DMS153 treated with DMSO at 0.1 percent for 48 hours (cell line): ENCODE measurements around the gene SNX19.
A peak's percentile ranks its signal among the peaks of the same experiment; 100 is the strongest.

Experiments used
- DNase-seq: peaks from one replicate; lab custom pipeline; 2025; ENCODE audit not compliant: unreplicated experiment; lab: John Stamatoyannopoulos, UW

SNX19 gene

GRCh38 chr11:130906616-130907015, 9.7 kb downstream of the SNX19 start:
- DNase-seq = no peak

DNA sequence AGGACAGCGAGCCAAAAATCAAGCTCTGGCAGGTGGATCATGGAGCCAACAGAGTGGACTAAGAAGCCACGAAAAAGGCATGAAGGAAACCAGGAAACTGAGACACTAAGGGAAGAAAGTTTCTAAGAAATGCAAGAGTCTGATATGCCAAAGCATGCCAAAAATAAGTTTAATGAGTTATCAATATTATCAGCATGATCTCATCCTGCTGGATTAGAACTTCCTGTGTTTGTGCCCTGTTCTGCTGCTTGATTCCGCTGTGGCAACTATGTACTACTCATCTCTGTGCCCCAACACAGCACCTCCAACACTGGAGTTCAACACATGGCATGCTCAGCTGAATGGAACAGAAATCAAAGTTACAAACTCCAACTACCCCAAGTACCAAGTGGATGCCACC, 10.8 kb downstream of the SNX19 start:
- no peak for DNase-seq

DNA sequence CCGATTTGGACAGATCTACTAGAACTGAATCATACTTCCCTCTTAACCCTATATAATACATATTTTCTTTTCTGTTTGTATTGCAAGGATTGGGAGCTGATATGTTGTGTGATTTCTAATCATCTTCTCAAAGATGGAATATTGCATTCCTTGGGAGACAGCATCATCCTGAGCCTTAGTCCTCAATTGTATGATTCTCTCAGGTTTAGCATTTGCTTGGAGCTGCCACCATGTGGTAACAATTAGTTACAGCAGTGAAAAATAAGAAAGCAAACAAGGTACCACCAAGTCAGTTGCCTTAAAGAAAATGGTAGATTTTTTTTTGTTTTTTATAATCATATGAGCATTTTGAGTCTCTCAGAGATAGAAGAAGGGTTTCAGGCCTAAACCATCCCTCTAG, 11.9 kb downstream of the SNX19 start:
- DNase-seq = no peak

- DNase-seq = no peak
Measured at GRCh38 chr11:130902380-130902779, 13.9 kb downstream of the SNX19 start.

- DNase-seq = no peak
Measured at GRCh38 chr11:130899106-130899505, 17.2 kb downstream of the SNX19 start.

DNA sequence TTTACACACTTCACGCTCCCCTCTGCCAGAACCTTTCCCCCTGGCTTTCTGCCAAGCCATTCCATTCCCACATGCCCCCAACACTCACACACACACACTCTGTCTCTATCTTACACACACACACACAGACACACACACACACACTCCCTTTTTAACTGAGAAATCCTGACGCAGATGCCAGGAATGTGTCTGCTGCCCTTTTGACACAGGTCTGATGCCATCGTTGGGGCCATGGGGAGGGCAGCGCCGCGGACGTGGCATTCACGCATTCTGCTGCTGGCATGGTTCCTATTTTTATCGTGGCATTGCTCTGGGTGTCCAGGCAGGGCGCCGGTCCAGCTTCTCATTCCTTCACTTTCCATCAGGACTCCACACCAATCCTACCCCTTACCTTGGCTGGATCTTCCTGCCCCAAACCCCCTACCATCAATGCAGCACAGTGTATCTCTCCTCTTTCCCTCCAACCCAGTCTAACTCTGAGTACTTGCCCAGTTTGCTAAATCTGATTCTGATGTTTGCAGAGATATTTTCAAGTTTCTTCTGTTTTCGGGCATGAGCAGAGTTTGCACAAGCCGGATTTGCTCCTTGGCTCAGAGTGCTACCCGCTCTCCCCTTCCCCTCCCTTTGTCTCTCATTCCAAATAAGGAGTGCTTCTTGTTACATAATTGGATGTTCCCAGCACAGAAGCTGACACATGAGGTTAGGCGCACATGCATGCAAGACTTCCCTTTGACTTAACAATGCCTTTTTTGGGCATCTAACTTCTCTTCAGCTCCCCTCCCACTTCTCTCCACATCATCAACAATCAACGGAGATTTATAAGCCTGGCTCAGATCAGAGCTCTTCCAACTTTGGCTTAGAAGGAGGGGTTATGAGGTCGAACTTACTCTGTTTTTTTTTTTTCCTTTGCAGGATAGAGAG, 18.8 kb downstream of the SNX19 start:
- DNase-seq = no peak

DNA sequence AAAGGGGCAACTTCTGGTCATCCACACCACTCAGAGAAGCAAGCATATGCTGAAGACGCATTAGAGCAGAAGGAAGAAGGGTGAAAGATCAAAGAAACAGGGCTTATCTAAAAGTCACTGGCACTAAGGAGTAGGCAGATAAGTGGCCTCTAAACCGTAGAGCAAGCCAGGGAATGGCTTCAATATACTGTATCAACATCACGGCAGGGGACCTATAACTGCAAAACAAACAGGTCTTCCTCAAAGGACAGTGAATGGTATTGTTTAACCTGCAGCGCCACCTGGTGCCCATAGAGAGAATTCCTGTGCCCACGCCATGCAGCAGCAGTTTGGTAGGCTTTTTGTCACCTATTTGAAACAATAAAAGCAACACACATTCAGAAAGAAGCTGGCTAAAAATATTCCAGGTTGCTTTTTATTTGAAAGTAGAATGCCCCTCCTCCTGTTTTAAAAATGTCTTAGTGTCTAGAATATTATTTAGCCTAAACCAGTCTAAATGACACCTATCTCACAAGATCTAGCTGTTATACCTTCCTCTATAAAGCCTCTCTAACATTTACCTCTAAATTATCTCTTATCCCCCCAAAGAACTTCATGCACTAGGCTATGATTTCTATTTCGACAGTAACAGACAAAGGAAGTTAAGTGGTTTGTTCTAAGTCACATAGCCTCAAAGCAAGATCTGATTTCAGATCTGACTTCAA, 21.8 kb downstream of the SNX19 start:
- DNase-seq = peak; percentile 86

DNA sequence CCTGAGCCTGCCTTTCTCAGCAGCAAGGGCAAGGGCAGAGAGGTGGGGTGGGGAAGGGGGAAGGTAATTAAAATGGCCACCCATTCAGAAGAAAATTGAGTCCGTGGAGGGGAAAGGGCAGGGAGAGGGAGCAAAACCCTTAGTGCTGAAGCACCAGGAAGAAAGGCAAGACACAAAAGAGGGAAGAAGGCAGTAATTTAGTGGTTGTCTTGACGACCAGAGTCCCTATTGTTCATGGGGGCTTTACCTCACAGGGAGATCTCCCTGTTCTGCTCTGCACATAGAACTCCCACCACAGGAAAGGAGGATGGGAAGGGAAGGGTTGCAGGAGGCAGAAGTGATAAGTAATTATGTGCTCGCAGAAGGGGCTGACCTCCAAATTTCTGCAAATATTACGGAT, 23.4 kb downstream of the SNX19 start:
- no peak for DNase-seq

GRCh38 chr11:130891326-130891725, 25.0 kb downstream of the SNX19 start:
- no peak for DNase-seq

- no peak for DNase-seq
Measured at GRCh38 chr11:130890039-130890745, 26.1 kb downstream of the SNX19 start.

- DNase-seq = no peak
Measured at GRCh38 chr11:130888790-130889189, 27.5 kb downstream of the SNX19 start.

GRCh38 chr11:130886704-130887103, 29.6 kb downstream of the SNX19 start:
- DNase-seq = no peak

DNA sequence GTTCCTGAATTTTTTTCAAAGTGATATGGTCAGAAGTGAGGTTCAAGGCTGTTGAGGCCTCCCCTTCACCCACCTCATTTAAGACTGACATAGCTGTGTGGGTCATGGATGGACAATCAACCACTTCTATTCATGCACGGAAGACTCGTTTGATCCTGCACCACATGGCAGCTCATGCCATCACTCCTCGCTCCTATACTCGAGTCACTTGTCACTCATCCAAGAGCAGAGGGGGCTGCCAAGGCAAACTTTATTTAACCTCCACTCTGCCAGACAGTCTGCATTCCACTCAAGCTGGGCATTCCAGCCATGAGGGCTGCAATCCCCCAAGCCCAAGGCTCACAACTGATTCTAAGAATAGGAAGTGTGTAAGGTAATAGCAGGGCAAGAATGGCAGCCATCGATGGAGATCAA, 34.1 kb downstream of the SNX19 start:
- DNase-seq = no peak

DNA sequence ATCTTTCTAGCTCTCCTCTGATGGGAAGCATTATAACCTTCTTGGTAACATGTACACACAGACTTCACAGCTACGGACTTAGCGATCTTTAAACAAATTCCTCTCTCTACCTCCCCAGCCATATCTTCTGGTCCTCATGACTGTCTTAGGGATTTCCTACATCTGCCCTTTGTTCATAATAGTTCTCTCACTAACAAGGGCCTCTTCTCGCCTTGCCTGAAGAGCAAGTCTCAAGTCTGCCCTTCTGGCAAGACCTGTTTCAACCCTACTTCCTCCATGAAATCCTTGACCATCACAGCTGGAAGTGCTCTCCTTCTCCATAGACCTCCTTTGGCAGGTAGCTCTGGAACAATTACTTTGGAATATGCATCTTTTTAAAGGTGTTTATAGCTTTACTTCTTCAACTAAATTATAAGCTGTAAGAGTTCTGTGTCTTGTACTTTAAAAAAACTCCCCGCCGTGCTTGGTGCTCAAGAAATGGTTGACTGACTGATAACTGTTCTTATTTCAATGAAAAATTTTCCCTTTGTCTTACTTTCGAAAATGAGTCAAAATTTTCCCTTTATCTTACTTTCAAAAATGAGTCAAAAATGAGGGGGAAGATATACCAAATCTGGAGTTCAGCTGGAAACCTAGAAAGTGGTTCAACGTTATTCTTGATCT, 34.7 kb downstream of the SNX19 start:
- no peak for DNase-seq

DNA sequence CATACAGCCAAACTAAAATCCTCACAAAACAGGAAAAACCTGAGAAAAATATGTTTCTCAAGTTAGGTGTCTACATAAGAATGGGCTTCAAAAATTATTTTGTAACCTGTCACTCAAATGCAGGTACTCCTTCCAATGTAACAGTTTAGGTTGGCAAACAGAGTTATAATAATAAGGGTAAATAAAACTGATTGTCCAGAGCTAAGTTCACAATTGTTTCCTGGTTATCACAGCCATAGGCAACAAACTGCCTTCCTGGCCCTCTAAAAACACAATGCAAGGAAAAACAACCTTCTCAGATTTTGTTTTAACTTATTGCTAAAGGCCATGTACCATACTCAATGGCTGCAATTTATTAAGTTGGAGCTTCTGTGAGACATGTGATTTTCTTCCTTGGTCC, 36.4 kb downstream of the SNX19 start:
- DNase-seq = no peak

DNA sequence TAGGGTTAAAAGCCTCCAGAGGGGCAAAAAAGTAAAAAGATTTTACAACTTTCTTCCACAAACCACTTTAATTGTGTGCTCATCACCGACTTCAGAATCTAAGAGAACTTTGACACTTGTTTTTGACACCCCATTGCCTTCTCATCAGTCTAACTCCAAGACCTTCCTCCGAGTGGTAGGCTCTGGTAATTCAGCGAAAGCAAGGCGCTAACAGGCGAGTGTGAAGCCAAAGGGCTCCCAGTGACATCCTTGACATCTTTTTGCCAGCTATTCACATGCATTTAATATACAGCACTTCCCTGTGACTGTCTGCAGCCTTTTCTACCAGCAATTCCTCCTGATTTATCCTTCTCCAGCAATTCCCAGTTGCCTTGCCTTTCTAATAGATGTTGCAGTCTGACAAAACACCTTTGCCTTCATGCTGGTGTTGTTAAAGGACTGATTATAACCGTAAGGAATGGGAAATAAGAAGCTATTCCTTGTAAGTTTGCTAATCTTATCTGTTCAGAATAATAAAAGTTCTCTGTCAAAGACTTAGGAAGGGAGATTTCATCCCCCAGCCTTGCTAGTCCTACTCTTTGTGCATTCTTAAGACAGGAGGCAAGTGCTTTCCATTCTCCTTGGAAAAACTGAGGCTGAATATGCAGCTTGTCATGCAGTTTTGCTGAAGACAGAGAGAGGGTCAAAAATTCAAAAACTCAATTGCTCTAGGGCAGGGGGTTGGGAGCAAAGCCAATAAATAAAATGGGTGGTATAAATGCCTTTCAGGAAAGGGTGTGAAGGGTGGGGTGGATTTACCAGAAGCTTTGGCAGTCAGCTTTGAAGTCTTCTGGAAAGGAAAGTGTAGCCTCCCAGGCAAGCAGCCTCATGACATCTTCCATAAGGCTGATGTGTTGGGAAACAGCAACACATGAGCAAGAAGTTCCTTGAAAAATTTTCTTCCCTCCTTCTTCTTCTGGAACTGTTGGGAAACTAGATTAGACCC, 39.1 kb downstream of the SNX19 start:
- DNase-seq = no peak

- no peak for DNase-seq
Measured at GRCh38 chr11:130876100-130876499, 40.2 kb downstream of the SNX19 start.

DNA sequence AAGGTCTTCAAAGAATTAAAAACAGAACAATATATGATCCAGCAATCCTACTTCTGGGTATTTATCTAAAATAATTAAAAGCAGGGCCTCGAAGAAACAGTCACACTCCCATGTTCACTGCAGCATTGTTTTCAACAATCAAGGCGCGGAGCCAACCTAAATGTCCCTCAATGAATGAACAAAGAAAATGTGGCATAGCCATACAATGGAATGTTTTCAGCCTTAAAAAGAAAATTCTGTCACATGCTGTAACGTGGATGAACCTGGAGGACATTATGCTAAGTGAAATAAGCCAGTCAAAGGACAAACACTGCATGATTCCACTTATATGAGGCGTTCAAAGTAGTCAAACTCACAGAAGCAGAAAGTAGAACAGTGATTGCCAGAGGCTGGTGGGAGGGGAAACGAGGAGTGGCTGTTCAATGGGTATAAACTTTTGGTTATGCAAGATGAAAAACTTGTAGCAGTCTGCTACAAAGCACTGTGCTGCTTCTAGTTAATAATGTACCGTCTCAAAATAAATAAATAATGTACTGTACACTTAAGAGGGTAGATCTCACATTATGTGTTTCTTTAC, 41.2 kb downstream of the SNX19 start:
- DNase-seq = no peak

DNA sequence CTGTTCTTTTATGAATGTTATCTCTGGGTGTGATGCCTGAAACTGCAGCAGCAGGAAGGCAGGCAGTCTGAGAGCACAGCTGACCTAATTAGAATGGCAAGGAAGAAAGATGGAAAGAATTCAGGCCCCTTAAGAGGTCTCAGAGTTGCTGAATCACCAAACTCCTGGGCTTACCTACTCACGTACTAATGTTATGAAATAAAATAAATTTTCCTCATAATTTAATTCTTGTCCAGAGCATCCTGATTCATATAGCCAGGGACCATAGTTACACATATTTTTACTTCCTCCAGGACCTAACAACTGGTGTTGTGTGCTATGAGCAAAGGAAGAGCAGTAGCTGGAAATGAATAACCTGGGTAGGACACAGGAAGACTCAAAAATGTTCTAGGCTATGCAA, 41.9 kb downstream of the SNX19 start:
- no peak for DNase-seq

DNA sequence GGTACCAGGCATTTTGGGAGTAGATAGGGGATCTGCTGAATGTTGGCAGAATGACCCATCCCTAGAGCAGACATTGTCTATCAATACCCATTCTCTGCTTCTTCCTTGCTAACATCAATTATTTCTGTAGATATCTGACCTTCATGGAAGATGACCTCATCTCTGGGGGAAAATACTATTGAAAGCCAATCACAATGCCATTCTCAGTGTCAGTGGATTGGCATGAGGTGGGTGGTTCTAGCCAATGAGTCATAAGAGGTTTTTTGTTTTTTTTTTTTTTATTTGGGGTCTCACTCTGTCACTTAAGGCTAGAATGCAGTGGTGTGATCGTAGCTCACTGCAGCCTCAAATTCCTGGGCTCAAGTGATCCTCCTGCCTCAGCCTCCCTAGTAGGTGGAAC, 42.5 kb downstream of the SNX19 start:
- no peak for DNase-seq
